DMS53 treated with DMSO at 0.1 percent for 48 hours (cell line): ENCODE measurements around the gene FOXR1.
"Not testable (repeated sequence)": the region's sequence is repeated elsewhere in the genome, so short reads cannot be mapped to it uniquely, and the experiment has no call there.

Experiments used
- DNase-seq: peaks from one replicate; lab custom pipeline; 2025; ENCODE audit not compliant: unreplicated experiment; lab: John Stamatoyannopoulos, UW

Gene FOXR1

DNA sequence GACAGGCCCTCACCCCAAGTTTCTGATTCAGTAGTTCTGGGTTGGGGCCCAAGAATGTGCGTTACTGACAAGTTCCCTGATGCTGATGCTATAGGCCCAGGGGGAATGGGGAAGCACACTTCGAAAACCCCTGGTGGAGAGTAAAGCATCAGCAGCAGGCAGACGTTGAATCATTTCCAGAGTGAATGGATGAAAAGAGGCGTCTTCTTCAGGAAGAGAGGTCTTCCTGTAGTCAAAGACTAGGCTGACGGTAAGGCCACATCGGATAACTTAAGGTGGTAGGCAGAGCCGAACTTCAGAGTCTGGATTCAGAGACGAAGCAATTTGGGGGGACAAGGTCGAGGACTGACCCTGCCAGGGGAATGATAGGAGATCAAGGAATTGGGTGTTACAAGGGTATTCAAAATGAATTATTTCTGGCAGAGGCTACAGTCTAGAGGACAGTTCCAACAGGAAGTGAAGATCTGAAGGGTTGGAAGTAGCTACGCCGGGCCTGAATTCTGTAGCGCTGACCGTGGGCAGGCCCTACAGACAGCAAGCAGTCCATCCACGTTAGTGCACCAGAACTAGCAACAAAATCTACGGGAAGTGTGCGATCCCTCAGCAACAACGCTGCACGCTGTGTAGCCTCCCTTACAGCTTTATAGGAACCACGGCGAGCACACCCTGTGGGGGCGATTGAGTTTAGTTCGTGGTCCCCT, 25.5 kb downstream of the FOXR1 start:
- no peak for DNase-seq

DNA sequence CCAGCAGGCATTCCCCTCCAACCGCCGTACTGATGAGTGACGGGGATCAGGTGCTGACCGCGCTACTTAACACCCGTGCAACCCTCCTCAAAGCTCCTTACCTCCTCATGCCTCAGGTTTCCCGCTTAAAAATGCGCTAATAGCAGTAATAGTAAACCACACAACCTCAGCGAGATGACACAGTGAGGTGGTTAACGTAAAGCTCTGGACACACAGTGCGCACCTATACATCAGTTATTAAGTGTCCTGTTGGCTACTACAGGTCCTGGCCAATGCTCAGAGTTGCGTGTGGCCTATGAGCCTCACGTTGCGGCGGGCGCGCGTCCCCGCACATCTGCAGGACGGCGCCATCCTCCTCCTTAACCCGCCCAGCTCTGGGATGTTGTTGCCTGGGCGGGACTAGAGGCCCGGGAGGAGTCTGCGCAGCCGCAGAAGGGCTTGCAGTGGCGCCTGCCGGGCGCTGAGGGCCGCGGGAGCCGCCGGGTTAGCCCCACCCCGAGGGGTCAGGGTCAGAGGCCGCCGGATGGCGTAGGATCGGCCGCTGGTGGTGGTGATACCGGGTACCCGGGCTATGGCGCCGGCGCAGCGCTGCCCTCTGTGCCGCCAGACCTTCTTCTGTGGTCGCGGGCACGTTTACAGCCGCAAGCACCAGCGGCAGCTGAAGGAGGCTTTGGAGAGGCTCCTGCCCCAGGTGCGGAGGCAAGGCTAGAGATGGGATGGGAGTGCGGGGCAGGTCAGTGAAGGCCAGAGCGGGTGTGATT, 26.2 kb downstream of the FOXR1 start, which contains the start of gene CENATAC:
CENATAC (plus strand) TSS at position 512 of the 761 bp plus-strand sequence; CDS start at position 572, 60 bp downstream.
- DNase-seq = peak; percentile 91

DNA sequence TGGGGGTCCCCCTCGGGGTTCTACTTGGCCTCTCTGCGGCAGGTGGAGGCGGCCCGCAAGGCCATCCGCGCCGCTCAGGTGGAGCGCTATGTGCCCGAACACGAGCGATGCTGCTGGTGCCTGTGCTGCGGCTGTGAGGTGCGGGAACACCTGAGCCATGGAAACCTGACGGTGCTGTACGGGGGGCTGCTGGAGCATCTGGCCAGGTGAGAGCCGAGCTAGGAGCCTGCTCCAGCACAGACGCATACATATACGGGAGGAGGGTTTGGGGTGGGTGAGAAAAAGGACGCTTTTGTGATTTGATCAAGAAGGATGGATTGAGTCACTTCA, 26.8 kb downstream of the FOXR1 start:
- no peak for DNase-seq

DNA sequence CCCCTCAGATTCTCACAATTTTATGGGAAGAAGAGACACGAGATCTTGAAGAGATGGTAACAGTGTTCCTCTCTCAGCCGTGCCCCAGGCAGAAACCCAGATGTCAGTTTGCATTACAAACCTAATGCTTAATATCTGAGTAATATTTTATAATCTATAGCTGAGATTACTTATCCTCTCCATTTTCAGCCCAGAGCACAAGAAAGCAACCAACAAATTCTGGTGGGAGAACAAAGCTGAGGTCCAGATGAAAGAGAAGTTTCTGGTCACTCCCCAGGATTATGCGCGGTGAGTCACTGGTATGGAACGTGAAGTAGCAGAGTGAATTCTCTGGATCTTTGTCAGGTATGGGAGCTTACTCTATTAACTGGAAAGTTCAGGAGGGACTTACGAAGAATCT, 27.3 kb downstream of the FOXR1 start:
- peak; percentile 32 for DNase-seq

DNA sequence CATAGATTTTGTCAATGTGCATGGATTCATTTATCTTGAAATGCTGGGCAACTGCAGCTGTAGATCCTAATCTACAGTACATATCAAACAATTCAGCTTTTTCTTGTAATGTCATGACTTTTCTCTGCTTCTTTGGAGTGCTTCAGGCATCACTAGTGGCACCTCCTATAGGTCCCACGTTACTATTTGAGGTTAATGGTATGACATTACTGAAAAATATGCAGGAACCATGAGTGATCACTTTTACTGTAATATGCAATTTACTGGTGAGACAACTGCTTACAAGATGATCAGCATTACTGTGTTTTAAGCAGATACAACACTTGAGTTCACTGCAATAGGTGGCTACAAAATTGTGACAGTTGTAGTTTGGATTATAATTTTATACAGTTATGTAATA, 29.3 kb downstream of the FOXR1 start:
- no peak for DNase-seq

DNA sequence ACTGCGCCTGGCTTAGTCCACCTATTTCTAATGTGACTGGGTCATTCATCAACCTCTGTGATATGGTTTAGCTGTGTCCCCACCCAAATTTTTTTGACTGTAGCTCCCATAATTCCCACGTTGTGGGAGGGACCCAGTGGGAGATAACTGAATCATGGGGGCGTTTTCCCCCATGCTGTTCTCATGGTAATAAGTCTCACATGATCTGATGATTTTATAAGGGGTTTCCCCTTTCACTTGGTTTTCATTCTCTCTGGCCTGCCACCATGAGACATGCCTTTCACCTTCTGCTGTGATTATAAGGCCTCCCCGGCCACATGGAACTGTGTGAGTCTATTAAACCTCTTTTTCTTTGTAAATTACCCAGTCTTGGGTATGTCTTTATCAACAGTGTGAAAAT, 35.1 kb downstream of the FOXR1 start:
- DNase-seq = no peak

DNA sequence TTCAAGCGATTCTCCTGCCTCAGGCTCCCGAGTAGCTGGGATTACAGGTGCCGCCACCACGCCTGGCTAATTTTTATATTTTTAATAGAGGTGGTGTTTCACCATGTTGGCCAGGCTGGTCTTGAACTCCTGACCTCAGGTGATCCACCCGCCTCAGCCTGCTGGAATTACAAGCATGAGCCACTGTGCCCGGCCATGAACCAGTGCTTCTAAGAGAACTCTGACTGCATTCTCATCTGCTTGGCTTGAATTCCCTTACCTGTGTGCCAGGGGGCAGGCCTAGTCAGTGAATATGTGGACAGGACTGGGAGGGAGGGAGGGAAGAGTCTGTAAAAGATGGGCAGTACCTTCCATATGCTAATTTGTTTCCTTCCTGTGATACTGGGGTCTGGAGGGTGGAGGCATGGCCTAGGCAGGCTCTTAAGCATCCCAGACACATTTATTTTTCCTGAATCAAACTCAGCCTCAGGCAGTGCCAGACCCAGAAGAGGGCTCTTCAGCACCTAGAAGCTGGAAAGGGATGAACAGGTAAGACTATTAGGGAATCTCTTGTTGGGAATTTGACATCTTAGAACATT, 40.0 kb downstream of the FOXR1 start:
- DNase-seq = no peak

DNA sequence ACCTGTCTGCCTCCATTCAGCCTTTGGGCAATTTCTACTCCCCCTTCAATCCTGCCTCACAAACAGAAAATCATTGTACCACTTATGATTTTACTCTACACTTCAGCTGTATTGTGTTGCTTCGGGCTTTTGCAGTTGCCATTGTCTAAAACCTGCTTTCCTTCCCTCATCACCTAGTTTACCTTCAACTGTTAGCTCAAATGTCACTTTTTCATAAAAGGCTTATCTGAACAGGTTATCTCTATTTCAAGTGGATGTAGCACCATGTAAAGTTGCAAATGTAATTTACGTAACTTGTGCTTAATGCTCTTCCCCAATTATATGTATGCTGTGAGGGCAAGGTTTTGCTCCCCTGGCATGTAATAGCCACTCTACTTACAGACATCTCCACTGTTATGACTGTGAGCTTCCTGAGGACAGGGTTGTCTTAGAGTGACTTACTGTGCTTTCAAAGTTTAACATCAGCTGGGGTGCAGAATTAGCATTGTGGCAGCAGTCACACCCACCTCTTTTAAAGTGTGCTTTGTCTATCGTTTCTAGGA, 41.1 kb downstream of the FOXR1 start:
- DNase-seq = no peak

DNA sequence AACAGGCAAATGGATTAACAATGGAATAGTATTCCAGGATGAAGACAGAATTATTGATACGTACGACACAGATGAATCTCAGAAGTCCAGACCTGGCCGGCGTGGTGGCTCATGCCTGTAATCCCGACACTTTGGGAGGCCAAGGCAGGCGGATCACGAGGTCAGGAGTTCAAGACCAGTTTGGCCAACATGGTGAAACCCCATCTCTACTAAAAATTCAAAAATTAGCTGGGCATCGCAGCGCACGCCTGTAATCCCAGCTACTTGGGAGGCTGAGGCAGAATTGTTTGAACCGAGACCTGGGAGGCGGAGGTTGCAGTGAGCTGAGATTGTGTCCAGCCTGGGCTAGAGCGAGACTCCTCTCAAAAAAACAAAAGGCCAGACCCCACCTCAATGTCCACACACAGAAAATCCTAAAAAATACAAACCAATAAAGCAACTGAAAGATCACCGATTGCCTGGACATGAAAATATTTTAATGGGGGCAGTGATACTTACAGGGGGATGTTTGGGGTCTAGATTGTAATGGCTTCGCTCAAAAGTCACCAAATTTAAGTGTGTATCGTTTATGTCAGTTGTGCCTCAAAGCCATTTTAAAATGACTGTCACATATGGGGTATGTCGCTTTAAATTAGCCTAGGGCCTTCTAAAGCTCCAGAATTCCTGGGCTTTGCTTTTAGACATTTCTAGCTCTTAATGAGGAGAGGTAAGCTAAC, 42.8 kb downstream of the FOXR1 start:
- DNase-seq = no peak

DNA sequence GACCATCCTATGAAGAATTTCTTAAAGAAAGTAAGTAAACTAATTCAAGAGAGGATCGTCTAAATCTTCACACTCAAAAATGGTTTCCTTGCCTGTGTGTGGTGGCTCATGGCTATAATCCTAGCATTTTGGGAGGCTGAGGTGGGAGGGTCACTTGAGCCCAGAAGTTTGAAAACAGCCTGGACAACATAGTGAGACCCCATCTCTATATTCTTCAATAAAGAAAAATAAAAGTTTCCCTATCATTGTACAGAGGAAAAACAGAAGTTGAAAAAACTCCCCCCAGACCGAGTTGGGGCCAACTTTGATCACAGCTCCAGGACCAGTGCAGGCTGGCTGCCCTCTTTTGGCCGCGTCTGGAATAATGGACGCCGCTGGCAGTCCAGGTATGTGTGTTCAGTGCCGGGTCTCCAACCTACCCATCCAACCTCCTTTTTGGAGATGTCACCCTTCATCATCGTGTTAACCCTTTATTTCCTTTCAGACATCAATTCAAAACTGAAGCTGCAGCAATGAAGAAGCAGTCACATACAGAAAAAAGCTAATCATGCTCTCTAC, 43.6 kb downstream of the FOXR1 start:
- no peak for DNase-seq

DNA sequence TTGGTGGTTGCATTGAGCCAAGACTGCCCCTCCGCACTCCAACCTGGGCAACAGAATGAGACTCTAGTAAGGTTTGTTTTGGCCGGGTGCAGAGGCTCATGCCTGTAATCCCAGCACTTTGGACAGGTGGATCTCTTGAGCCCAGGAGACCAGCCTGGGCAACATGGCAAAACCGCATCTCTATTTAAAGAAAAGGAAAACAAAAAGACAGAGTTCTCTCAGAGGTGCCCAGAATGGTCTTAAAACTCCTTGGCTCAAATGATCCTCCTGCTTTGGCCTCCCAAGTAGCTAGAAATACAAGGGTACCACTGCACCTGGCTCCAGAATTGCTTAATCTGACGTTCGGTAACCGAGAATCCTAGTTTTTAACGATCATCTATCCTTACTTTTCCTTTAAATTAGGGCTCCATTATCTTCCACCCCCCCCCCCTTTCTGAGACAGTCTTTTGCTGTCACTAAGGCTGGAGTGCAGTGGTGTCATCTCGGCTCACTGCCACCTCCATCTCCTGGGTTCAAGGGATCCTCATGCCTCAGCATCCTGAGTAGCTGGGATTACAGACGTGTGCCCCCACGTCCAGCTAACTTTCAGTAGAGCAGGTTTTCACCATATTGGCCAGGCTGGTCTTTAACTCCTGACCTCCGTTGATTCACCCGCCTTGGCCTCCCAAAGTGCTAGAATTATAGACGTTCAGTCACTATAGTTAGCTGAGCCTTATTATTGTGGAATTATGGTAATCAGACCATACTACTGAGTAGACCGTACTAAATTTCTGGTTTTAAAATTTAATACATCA, 44.9 kb downstream of the FOXR1 start:
- no peak for DNase-seq

DNA sequence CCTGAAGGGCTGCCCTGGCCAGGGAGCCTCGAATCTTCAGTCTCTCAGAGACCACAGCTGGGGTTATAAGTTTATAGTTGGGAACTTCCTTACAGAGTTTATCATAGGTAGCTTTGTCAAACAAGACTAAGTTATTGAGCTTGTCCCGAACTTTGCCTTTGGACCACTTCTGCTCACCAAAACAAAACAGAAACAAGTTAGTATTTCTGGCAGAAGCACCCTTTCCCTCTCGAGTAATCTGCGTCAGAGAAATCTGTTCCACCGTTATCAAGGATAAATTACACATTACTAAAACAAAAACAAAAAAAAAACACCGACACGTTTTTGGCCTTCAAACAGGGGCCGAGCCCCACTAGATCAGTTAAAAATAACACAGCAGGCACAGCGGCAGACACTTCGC, 45.8 kb downstream of the FOXR1 start:
- DNase-seq = not testable (repeated sequence)

DNA sequence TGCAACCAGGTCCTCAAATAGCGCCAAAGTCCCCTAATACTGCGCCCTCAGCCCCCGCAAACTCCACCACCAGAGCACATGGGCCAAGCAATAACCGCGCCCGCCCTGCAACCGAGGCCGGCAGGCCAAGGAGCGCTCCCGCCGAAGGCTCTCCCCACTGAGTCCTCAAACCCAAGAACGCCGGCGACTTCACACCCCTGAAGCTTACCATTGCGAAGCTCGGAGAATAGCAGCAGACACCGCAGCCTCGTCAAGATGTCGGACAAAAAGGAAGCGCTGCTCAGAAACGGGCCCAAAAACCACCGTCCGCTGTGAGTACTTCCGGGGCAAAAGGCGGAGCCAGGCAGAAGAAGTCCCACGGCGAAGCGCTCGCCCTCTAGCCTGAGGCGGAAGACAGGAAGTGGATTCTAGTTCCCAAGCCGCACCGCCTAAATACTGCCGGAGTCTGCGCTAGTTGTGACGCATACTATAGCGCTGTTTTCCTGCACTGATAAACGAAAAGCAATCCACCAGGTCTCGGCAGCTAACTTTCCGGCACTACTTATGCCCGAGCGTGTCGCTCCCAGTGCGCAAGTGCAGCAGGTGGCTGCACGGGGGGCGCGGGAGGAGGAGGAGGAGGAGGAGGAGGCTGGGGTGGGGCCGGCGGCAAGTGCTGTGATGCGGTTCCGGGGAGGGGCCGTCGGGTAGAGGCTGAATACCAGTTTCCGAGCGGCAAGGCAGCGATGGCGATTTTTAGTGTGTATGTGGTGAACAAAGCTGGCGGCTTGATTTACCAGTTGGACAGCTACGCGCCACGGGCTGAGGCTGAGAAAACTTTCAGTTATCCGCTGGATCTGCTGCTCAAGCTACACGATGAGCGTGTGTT, 46.7 kb downstream of the FOXR1 start, which contains the start of the genes RPS25 and TRAPPC4:
RPS25 (minus strand) TSS at position 270 of the 865 bp plus-strand sequence; CDS start at position 211, 59 bp downstream.
TRAPPC4 (plus strand) TSS at position 693 of the 865 bp plus-strand sequence; CDS start at position 723, 30 bp downstream.
- peak; percentile 96 for DNase-seq

DNA sequence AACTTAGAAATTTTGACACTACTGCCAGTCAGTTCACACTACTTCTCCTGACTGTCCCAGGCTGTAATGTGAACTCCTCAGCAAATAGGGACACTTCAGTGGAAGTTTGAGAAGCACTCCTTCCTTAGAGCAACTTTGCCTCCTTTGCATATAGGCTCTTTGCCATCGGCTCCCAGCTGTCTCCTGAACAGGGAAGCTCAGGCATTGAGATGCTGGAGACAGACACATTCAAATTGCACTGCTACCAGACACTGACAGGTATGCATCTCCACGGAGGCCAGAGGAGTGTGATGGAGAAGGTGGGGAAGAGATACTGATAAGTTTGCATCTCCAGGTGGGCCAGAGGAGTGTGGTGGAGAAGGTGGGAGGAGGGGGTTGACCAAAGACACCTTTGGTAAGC, 48.4 kb downstream of the FOXR1 start:
- DNase-seq = no peak

DNA sequence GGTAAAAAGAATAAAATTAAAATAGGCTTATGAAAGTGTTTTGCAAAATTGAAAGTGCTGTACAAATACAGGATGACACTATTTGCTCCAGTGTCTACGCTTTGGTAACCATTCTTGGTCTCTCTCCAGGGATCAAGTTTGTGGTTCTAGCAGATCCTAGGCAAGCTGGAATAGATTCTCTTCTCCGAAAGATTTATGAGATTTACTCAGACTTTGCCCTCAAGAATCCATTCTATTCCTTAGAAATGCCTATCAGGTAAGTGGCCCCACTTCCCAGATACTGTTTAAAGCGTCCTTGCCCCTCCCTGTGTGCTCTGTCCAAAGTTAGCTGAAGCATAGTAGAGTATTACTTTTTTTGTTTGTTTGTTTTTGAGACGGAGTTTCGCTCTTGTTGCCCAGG, 50.1 kb downstream of the FOXR1 start:
- no peak for DNase-seq

DNA sequence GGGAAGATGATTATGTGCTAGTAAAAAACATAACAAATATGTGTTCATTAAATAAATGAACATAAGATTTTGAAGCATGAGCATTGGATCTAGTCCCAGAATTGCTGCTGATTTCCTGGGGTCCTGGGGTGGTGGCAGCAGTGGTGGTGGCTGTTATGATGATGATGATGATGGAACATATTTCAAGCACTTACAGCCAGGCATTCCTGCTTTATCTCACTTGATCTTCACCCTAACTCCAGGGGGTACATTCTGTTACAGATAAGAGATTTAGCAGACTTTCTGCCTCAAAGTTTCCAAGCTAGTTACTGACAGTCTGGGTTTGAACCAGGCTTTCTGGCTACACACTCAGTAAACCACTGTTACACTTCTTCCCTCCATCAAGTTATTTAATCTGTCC, 52.2 kb downstream of the FOXR1 start:
- DNase-seq = no peak

DNA sequence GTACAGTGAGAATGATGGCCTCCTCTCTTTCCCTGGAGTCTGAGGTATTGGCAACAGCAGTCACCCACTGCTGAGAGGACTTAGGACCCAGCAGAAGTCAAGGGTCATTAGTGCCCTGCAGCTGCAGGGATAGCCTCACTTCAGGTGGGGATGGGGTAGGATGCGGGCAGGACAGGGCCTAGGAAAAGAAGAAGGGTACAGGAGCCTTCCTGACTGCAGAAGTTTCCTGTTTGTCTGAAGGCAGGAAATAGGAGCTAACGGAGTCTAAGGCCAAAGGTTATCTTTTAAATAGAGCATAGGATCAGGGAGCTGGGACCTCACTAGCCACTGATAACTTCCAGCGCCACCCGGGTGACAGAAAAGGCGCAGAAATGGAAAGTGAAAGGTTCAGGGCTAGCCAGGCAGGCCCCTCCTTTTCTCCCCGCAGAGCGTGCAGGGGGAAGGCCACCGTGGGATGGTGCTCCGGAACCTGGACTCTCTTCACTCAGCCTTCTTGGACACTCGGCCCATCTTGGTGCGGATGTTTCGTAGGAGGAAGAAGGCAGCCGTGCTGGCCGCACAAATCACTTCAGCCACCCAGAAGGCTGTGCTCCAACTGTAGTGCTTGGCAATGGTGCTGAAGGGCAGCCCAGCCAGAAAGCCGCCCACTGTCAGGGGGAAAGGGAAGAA, 53.0 kb downstream of the FOXR1 start:
- DNase-seq = no peak

DNA sequence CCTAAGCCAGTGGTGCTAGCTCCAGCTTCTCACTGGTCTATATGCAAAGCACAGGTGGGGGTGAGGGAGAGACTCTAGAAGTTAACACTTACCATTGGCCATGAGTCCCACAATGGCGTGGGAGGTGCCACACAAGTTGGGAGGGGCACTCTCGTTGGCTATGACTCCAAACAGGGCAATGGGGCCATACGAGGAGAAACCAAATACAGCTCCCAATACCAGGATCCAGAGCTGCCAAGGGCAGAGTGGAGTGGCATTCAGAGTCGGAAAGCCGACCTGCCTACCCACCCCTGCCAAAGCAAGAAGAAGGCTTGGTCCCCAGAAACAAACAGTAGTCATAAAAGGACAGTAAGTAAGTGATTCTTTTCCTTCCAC, 53.5 kb downstream of the FOXR1 start:
- DNase-seq = no peak

DNA sequence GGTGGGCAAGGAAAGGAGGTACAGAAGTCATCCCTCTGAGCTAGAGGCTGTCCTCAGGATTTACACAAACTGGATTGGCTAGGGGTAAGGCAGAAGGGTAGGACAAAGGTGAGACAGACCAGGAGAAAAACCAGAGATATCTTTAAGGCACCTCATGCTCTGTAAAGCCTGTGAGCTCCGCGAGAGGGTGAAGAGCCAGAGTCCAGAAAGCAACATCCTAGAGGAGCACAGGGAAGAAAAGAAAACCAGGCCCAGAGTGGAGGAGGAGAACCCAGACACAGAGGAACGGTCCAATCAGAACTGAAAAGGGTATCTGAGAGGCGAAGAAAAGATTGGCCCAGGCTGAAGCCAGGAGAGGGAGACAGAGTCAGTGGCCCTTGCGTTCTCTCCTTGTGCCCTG, 54.0 kb downstream of the FOXR1 start:
- DNase-seq = no peak
